HG02571 (cell line): ENCODE measurements around the gene TACR1.
"Not testable (repeated sequence)": the region's sequence is repeated elsewhere in the genome, so short reads cannot be mapped to it uniquely, and the experiment has no call there.

Source experiments
- ATAC-seq: cut with Tn5 transposase; IDR thresholded peaks from one replicate; pipeline ENCODE4 v1.9.1; 2021; ENCODE audit warnings: mild to moderate bottlenecking, moderate library complexity; ENCODE audit not compliant: unreplicated experiment

TACR1 gene

GRCh38 chr2:75147884-75148283, 51.4 kb downstream of the TACR1 start:
- not testable (repeated sequence) for ATAC-seq

DNA sequence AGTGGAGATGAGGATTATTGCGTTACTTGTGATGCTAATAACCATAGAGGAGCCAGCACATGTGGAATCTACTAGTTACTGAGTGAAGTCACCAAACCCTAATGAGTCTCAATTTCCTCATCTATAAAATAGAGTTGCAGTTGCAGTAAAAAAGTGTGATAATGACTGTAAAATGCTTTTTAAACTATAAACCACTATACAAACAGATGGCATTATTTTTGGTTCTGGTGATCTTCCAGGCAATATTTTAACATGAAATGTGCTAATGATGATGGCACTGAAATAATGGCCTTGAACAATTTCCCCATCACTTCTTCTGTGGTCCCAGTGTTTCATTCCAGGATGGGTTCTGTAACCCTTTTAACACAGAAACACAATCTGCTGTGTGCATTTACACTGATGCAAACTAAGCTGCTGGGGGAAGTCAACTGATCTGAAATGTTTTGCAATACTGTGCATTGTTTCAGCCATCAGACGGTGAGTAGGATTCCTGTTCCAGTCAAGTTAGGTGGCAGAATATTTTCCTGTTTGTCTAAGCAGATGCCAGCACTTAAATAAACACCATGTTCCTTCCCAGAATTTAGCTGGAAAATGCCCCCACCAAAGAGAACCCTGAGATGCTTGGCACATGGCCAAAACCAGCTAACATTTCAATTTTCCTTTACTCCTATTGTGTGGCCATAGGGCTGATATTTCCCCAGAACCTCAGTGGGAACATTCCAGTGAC, 52.6 kb downstream of the TACR1 start:
- no peak for ATAC-seq

DNA sequence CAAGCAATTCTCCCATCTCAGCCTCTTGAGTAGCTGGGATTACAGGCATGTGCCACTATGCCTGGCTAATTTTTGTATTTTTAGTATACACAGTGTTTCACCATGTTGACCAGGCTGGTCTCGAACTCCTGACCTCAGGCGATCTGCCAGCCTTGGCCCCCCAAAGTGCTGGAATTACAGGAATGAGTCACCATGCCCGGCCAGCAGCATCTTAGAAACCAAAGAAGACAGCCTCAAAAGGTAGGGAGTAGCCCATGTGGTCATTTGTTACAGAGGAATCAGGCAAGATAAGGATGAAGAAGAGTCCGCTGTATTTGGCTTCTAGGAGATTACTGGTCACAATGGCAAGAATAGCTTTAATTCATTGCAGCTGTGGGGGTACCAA, 53.1 kb downstream of the TACR1 start:
- not testable (repeated sequence) for ATAC-seq

DNA sequence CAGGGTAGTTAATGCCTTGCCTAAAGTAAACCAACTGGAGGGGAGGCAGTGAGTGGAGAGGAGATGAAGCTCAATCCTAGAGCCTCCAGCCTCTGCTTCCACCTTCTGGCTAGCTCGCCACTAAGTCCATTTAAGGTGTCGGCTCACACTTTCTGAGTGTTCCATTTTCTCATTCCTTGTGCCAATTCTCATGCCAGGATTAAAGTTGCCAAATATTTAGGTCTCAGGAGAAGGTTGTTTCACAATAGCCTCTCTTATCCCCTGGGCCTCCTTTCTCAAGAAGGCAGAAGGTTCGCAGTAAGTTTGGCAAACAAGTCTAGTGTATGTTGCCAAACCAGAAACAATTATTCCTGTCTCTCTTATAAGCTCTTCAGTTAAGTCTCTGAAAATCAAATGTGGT, 57.2 kb downstream of the TACR1 start:
- ATAC-seq, result no peak

DNA sequence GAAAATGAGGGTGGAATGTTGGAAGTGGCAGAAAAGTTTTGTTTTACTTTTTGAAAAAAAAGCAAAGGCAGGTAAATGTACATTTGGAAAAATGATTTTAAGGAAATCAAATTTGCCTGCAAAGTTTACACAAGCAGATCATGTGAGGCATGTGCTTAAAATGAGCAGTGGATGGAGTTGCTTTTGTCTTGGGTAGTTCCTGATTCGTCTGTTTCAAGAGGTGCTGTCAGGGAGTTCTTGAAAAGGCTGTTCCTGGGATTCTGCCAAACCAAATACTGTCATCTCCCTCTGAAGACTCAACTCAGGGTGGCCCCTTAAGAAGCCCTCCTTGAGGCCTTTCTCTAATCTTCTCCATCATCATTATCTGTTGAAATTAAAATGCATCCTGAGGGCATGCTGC, 59.0 kb downstream of the TACR1 start:
- ATAC-seq, result no peak

- ATAC-seq, result no peak
Observed at GRCh38 chr2:75139171-75139570, 60.1 kb downstream of the TACR1 start.

GRCh38 chr2:75138528-75138927, 60.8 kb downstream of the TACR1 start:
- no peak for ATAC-seq

DNA sequence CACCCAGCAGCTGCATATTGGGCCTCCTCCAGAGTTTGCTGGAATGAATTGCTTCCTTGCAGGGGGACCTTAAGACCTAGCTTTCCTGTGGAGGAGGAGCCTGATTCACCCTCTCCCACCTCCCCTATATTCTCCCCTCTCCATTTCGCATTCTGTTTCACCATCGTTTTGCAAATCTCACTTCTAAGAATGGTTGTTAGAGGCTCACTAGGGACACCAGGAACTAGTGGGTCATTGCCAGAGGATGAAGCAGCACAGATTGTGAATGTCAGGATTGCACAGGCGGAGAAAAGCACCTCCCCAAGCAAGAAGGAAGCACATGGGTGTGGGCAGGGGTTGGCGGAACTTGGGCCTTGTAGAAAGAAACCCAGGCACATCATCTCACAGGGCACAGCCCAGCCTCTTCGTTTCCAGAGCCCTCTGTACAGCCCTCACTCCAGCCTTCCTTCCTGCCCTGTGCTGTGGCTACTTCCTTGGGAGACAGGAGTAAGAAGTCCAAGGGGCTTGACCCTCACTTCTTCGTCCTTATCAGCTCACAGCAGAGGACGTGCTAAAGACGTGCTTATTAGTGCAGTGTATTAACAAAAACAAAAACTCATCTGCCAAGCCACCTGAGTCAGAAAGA, 63.4 kb downstream of the TACR1 start:
- no peak for ATAC-seq

- no peak for ATAC-seq
Observed at GRCh38 chr2:75134860-75135259, 64.5 kb downstream of the TACR1 start.

DNA sequence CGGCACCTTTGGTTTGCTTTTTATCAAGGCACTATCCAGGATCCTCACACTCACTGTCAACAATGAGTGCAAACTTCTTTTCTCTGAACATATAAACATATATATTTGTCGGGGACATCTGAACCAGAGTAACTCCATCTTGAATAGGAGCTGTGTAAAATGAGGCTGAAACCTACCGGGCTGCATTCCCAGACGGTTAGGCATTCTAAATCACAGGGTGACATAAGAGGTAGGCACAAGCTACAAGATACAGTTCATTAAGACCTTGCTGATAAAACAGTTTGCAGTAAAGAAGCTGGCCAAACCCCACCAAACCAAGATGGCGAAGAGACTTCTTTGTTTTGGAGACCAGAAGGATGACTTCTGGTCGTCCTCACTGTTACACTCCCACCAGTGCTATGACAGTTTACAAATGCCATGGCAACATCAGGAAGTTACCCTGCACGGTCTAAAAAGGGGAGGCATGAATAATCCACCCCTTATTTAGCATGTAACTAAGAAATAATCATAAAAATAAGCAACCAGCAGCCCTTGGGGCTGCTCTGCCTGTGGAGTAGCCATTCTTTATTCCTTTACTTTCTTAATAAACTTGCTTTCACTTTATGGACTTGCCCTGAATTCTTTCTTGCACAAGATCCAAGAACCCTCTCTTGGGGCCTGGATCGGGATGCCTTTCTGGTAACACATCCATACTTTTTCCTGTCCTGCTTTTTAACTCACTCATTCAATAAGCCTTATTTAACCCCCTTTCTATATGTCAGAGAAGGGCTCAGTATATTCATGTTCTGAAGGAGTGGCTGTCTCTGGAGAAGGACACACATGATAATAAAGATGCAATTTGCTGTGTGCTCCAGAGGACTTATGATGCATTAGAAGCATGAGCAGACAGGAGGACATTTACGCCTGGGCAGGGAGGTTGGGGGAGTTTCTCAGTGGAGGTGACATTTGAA, 65.4 kb downstream of the TACR1 start:
- no peak for ATAC-seq

DNA sequence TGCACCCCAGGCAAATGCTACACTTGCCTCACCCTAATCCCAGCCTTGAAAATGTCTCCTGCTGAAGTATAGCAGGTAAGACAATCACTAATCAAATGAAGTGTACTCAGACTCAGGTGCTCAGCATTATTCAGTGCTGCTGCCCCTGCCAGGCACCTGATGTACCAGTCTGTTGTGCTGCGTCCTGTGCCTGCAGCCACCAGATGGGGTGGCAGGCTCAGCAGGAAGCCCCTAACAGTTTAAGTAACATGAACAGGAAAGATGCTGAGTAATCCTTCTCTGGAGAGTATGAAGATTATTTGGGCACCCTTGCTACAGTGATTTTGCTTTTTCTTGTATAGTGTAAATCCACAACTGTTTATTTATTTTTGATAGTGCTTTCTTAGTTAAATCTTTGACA, 69.1 kb downstream of the TACR1 start:
- ATAC-seq, result no peak

DNA sequence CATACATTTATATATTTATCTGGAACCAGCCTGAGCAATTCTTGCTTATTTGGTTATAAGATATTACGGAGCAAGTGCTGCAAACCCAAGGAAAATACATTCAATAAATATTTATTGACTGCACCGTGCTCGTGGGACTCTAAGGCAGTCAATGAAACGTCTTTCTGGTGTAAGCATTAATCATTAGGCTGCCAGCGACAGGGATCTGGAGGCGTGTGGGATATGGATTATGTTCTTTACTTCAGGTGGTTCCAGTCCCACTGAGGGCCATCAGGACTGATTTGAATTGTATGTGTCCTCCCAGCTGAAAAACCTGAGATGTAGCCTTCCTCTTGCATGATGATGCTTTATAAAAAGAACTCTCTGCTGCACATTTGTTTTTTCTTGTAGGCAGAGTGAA, 75.4 kb downstream of the TACR1 start:
- no peak for ATAC-seq

GRCh38 chr2:75113231-75113869, 86.0 kb downstream of the TACR1 start:
- no peak for ATAC-seq

DNA sequence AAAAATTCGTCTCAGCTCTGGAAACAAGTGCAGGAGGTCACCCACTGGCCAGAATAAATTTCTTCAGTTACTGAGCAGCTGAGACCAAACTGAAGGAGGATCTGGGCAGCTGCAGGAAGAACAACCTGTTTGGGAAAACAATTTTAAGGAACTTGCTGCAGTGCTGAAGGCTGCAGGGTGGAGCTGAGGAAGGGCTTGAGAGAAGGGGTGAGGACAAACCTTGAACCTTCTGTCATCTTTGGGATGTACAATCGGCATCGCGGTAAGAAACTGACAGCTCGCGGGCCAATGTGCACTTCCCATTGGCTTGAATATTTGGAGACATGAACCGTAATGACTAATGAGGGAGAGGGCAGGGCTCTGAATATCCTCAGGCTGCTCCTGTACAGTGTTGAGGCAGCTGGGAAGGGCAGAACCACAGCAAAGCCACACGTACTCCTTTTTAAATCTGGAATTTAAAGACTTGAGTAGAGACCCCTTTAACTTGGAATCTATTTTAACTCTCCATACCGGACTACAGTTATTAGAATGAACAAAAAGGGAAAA, 90.3 kb downstream of the TACR1 start:
- ATAC-seq, result no peak

GRCh38 chr2:75102011-75102410, 97.3 kb downstream of the TACR1 start:
- no peak for ATAC-seq

GRCh38 chr2:75100801-75101151, 98.5 kb downstream of the TACR1 start:
- no peak for ATAC-seq

- ATAC-seq, result no peak
Observed at GRCh38 chr2:75100011-75100800, 99.1 kb downstream of the TACR1 start.

- no peak for ATAC-seq
Observed at GRCh38 chr2:75099521-75099922, 99.8 kb downstream of the TACR1 start.

DNA sequence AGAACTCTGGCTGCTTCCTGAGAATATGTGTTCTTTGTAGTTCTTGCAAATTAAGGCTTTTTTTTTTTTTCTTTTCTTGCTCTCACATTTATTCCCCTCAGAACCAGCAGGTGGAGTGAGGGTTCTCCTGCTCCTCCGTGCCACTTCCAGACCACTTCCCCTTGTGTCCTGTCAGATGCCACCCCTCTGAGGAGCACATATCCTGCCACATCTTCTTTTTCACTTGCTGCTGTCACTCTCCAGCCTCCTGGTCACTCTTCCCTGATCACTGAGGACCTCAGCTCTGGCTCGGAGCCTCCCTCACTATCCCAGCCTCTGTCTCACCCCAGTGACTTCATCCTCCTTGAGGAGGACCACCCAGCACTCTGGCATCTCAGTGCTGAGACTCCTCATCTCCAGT, 100.5 kb downstream of the TACR1 start:
- ATAC-seq, result no peak

- ATAC-seq, result no peak
Observed at GRCh38 chr2:75097831-75098230, 101.5 kb downstream of the TACR1 start.
